NCI-H748 (cell line): ENCODE data around the gene ZNF3.

Experiments used
- DNase-seq: peaks from one replicate; lab custom pipeline; 2025; ENCODE audit not compliant: unreplicated experiment; lab: John Stamatoyannopoulos, UW

The ZNF3 gene

DNA sequence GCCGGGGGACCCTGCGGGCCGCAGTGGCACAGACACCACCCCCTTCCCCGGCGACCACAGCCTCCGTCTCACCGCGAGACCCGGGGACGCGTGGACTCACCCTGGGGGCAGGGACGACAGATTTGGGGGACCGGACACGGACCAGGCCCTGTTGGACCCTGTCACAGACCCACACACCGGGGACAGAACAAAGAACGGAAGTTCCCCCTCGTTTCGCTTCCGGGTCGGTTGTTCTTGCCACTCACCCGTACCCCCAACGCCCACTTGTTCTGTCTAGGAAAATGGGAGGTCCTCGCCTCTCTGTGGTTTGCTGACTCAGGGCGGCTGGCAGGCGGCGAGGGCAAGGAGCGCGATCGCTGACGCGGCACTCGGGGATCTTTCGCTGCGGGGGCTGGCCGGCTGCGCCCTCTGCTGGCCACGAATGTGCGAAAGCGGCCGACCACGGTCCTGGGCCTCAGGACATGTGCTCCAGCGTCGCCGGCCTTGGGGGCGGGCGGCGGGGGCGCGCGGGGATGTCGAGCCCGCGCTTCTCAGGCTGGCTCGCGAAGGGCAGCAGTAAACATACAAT is at the start of gene ZNF3:
TSS of gene ZNF3 (minus strand) at position 189 of the 568 bp plus-strand sequence. CDS start 4,366 bp downstream, outside the sequence.
- DNase-seq, result peak; percentile 98

DNA sequence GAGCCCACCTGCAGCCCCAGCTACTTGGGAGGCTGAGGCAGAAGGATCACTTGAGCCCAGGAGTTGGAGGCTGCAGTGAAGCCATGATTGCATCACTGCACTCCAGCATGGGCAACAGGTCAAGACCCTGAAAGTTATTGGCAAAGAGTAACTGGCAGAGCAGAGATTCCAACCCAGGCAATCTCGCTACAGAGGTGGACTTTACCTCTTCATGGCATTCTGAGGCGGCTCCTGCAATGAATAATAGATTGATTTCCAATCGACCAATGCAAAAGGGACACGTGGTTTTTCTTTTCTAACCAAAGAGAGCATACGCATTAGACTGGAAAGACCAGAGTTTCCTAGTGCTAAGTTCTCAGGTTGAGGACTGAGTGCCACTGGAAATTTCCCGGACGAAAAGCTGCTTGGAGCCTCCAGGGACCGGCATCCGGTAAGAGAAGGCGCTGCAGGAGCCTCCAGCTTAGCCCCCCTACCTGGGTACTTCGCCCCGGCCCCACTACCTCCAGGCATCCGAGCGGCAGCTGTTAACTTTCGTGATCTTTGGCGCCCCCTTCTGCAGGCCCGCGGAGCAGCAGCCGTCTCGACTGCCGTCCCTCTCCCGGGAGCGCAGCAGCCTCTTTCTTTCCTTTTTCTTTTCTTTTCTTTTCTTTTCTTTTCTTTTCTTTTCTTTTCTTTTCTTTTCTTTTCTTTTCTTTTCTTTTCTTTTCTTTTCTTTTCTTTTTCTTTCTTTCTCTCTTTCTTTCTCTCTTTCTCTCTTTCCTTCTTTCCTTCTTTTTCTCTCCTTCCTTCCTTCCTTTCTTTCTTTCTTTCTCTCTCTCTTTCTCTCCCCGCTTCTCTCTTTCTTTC is 49.3 kb upstream of the ZNF3 start:
- DNase-seq, result peak; percentile 81

DNA sequence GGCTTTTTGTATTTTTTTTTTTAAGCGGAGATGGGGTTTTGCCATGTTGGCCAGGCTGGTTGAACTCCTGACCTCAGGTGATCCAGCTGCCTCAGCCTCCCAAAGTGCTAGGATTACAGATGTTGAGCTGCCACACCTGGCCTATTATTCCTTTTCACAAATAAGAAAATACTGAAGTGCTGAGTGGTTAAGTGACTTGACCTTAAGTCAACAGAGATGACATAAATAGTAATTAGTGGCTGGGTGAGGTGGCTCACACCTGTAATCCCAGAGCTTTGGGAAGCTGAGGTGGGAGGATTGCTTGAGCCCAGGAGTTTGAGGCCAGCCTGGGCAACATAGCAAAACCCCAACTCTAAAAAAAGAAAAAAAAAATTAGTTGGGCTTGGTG is 48.7 kb upstream of the ZNF3 start:
- DNase-seq, result peak; percentile 62

DNA sequence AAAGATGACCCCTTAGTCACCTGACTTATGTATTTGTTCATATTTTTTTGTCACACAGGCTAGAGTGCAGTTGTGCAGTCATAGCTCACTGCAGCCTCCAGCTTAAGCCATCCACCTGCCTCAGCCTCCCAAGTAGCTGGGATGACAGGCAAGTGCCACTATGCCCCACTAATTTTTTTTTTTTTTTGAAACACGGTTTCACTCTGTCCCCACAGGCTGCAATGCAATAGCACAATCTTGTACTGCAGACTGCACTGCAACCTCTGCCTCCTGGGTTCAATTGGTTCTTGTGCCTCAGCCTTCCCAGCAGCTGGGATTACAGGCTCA is 47.1 kb upstream of the ZNF3 start:
- DNase-seq, result no peak

DNA sequence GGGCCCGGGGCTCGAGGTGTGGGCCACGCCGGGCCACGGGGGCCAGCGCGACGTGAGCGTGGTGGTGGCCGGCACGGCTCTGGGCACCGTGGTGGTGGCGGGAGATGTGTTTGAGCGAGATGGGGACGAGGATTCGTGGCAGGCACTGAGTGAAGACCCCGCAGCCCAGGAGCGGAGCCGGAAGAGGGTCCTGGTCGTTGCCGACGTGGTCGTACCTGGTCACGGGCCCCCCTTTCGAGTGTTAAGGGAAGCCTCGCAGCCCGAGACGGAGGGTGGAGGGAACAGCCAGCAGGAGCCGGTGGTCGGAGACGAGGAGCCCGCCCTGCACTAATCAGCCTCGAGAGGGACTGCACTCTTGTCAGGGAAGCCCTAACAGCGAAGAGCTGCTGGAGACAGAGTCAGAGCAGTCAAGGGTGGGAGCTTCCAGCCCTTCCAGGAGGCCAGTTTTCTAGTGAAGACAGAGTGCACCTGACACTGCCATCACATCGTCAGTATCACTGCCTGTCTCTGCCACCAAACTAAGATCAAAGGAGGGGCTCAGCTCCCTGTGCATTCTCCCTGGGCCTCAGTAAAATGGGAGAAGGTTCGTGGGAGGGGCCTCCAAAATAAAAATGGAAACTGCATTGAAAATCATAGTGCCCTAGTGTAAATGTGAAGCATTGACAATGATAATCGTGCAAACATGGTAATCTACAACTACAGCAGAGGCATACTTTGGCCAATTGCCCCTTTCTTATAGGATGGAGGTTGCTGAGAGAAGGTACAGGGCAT is 46.5 kb upstream of the ZNF3 start:
- peak; percentile 50 for DNase-seq

DNA sequence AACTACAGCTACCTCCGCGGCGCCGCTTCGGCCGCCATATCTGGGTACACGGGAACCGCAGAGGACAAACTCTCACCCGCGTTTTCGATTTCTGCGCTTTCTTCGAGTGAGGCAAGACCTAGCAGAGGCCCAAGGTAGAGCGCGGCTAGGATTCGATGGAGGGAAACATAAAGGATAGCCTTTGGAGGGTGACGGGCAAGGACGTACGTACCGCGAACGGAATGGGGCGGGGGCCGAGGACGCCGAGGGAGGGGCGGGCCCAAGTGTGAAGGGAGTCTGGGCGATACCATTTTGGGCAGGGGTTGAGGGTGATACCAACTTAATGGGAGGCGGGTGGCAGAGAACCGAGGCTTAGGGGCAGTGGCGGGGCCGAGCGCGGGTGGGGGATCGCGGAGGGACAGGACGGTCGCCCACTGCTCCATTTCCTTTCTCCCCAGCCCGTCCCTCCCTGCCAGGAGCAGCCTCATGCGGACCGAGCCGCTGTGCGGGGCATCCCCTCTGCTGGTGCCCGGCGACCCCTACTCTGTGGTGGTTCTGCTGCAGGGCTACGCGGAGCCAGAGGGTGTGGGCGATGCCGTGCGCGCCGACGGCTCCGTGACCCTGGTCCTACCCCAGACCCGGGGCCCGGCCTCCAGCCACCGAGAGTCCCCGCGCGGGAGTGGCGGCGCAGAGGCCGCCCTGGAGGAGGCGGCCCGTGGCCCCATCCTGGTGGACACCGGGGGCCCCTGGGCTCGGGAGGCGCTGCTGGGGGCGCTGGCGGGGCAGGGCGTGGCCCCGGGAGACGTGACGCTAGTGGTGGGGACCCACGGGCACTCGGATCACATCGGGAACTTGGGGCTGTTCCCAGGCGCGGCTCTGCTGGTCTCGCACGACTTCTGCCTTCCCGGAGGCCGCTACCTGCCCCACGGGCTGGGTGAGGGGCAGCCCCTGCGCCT is 45.7 kb upstream of the ZNF3 start, which contains the start of gene MBLAC1:
TSS of gene MBLAC1 (plus strand) at position 37 of the 935 bp plus-strand sequence. CDS start at position 466, 429 bp downstream.
- DNase-seq, result peak; percentile 92

DNA sequence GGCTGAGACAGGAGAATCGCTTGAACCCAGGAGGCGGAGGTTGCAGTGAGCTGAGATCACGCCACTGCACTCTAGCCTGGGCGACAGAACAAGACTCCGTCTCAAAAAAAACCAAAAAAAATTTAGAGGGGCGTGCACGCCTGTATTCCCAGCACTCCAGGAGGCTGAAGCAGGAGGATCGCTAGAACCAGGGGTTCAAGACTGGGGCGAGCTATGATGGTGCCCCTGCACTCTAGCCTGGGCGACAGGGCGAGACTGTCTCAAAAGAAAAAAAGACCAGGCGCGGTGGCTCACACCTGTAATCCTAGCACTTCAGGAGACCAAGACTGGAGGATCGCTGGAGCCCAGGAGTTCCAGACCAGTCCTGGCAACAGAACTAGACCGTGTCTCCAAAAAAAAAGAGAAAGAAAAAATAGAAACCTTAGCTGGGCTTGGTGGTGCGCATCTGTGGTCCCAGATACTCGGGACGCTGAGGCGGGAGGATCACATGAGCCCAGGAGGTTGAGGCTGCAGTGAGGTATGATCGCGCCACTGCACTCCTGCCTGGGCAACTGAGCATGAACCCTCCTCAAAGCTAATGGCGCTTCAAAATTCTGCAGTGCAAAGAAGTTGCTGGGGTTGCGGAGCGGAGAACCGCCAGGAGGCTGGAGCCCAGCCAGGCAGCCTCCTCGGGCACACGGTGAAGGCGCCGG is 44.9 kb upstream of the ZNF3 start:
- DNase-seq, result peak; percentile 50

DNA sequence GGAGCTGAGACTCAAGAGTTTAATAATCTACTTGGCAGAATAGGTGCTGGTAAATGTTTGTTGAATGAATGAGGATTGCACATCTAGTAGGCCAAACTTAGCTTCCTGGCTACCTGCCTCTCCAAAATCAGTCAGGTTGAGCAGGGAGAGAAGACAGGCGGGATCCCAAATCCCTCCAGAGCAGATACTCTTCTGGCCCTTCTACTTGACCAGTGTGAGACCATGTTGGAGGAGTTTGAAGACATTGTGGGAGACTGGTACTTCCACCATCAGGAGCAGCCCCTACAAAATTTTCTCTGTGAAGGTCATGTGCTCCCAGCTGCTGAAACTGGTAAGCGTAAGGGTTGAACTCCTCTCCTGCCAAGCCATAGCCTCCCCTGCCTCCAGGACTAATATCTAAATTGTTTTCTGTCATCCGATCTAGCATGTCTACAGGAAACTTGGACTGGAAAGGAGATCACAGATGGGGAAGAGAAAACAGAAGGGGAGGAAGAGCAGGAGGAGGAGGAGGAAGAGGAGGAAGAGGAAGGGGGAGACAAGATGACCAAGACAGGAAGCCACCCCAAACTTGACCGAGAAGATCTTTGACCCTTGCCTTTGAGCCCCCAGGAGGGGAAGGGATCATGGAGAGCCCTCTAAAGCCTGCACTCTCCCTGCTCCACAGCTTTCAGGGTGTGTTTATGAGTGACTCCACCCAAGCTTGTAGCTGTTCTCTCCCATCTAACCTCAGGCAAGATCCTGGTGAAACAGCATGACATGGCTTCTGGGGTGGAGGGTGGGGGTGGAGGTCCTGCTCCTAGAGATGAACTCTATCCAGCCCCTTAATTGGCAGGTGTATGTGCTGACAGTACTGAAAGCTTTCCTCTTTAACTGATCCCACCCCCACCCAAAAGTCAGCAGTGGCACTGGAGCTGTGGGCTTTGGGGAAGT is 43.0 kb upstream of the ZNF3 start:
- no peak for DNase-seq

DNA sequence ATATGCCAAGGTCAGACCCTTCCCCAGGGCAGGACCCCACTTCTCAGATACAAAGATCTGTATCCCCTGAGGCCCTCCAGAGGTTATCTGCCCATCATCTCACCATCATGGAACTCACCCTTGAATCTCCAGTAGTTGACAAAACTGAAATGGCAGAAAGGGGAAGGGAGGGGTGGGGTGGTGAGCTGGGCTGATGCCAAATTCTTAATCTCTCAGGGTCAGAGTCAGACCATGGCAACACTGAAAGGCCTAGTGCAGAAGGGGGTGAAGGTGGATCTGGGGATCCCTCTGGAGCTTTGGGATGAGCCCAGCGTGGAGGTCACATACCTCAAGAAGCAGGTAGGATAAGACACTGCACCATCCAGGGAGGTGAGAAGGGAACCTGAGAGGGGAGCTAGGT is 41.0 kb upstream of the ZNF3 start:
- DNase-seq, result no peak

DNA sequence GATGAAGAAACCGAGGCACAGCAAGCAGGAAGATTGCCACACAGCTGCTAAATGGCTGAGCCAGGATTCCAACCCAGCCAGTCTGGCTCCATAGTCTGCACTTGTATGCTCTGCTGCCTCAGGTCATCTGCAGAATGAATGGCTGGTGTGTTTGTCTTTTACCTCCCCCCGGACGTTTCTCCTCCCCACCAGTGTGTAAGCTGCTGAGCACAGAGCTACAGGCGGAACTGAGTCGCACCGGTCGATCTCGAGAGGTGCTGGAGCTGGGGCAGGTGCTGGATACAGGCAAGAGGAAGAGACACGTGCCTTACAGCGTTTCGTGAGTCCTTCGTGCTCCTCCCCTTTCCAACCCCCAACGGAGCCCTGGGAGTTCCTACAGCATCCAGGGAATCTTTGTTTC is 40.5 kb upstream of the ZNF3 start:
- DNase-seq, result no peak

DNA sequence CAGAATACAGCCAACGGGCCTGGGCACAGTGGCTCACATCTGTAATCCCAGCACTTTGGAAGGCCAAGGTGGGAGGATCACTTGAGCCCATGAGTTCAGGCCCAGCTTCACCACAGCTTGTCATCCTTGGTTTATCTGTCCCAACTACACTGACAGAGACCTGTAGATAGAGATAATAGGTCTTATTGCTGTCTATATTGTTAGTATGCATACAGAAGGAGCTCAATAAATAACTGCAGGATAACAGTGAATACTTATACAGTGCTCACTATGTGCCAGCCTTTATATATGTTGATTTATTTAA is 39.2 kb upstream of the ZNF3 start:
- no peak for DNase-seq

DNA sequence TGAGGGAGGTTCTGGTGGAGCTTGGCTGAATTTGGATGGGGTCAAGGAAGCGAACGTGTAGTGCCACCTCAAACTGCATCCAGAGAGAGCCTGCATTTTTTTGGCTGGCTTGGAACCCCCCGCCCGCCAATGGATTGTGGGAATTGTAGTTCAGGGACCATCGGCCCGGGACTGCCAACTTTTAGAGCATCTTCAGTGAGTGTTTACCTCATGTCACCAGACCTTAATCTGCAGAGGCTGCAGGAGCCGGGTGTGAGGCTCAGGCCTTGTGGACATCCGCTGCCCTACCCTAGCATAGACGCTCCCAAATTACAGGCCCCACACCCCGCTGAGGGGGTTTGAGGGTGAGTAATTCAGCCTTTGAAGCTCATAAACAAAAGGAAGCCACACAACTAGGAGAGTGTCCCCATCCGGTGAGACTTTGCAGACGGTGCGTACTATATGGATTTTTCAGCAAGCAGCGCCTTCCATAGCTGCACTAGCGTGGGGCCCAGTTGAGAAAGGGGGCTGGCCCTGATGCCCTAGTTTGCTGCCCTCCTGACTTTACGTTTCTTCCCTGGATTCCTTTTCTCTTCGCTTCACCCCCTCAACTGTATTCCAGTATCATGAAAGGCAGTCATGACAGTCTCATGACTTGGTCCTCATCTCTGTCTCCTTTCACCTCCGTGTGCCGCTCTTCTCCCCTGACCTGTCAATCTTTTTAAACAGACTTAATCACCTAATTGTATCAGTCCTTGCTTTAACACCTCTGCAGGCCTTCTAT is 38.6 kb upstream of the ZNF3 start:
- peak; percentile 55 for DNase-seq

DNA sequence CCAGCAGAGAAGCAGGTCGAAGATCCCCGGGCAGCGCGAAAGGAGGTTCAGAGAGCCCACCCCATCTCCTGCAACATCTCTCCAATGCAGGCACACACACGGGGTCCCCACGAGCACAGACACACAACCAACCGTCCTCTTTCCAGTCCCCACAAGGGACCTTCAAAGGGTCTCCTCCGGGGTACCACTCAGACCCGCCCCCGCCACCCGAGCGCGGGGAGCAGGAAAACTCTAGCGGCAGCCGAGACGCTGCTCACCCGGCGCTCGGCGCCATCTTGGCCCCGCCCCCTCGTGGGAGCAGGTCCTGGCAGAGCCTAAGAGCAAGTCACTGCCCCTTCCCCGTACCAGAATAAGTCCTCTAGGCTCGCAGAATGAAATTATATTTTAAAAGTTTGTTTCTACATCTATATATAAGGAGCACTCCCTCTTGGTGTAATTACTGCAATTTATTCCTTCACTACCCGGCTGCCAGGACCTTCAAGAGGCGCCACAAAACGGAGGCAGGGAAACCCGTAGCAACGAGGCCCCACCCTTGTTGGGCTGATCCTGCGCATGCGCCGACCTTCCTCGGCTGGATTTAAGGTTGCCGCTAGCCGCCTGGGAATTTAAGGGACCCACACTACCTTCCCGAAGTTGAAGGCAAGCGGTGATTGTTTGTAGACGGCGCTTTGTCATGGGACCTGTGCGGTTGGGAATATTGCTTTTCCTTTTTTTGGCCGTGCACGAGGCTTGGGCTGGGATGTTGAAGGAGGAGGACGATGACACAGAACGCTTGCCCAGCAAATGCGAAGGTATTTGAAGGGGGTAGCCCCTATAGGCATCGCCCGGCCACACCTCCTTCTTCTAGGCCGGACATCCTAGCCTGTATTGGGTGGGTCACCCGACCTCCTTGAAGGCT is 37.8 kb upstream of the ZNF3 start, which contains the start of the genes CNPY4 and TAF6:
TSS of gene CNPY4 (plus strand) at position 563 of the 898 bp plus-strand sequence. CDS start at position 674, 111 bp downstream.
TSS of gene TAF6 (minus strand) at position 287 of the 898 bp plus-strand sequence. CDS start 5,149 bp downstream, outside the sequence.
- DNase-seq, result peak; percentile 94

DNA sequence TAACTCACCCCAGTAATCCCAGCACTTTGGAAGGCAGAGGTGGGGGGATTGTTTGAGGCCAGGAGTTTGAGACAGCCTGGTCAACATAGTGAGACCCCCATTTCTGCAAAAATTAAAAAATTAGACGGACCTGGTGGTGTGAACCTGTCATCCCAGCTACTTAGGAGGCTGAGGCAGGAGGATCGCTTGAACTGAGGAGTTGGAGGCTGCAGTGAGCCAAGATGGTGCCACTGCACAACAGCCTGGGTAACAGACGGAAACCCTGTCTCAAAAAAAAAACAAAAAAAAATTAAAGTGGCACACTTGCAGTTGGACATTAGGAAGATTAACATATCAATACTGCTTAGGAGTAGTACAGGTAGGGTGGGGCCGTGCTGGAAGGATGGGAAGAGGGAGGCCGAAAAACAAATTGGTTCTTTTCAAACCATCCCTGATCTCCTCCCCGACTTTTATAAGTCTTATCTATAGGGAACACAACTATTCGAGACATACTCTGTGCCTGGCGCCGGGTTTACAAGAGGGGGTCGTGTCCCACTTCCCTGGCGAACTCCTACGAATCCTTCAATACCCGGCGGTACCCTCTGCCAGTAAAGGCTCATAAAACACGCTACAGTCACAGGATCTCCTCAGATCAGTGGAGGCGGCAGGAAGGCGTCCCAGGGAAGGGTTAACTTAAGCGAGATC is 37.0 kb upstream of the ZNF3 start:
- DNase-seq, result no peak

DNA sequence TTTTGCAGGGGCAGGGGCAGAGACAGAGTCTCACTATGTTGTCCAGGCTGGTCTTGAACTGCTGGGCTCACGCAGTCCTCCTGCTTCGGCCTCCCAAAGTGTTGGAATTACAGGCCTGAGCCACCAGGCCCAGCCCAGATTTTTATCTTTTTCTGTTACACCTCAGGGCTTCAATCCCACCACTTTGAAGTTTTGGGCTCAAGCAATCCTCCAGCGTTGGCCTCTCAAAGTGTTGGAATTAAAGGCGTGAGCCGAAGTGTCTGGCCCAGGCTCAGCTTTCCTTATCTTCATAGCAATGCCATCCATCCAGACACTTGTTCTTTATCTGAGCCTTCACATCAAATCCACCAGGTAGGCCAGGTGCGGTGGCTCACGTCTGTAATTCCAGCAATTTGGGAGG is 33.5 kb upstream of the ZNF3 start:
- no peak for DNase-seq

DNA sequence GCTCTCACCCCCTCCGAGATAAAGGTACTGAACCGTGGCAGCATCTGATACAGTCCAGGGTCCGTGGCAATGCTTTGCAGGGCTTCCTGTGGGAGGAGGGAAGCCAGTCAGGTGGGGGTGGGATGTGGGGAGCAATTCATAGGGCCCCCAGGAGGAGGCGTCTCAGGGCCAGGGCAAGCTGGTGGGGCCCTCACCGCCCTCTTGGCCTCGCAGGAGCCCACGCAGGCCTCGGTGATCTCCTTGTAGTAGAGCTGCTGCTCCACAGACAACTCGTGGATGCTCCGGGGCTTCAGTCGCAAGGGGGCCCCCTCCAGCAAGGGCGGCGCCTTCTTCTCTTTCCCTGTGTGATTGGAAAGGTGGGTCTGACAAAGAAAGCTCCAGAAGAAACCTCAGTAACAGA is 30.4 kb upstream of the ZNF3 start:
- no peak for DNase-seq

DNA sequence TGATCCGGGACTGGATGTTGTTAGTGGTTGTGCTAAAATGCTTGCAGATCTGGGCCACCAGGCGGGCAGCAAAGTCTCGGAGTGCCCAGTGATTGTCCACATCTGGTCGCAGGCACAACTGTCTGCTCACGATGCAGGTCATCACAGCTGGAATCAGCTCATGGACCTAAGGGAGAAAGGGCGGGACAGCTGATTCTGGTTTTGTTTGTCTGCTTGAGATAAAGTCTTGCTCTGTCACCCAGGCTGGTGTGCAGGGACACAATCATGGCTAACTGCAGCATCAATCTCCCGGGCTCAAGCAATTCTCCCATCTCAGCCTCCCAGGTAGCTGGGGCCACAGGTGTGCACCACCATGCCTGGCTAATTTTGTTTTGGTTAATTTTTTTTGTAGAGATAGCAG is 29.6 kb upstream of the ZNF3 start:
- DNase-seq, result no peak
